PC-9 (cell line): ENCODE results near the gene MICAL3. TPM values are rescaled to one million over a fixed set of nuclear protein-coding genes. Genes with fewer than 3 reads are reported as not detected.

Source experiments
- BruUV-seq: library from RNA; stranded (reverse); fragments of 400-500 nt; replicated peaks from 2 replicates; lab custom pipeline; 2021; lab: Mats Ljungman, UMichigan
- CTCF ChIA-PET: fragments of 300-600 bp; sonication (Branson Sonifier 250); formaldehyde crosslinking; loops from one replicate; lab custom pipeline; 2022; ENCODE audit warnings: antibody characterized with exemption; lab: Charles Lee
- POLR2A ChIA-PET: fragments of 300-600 bp; sonication (Branson Sonifier 250); formaldehyde crosslinking; loops from one replicate; lab custom pipeline; 2022; ENCODE audit warnings: antibody characterized with exemption; ENCODE audit not compliant: unreplicated experiment; lab: Charles Lee
- DNase-seq, 2 experiments: peaks; one replicate each; pipeline versions ENCODE4 v3.0.0 to v3.0.0-alpha.2; 2015 to 2022; ENCODE audit warnings: mixed read lengths in 1 of 2
- H2AFZ ChIP-seq: fragments of 200-600 bp; sonication (generic); 2 replicates; pipeline ENCODE4 v1.8.1; 2017; ENCODE audit warnings: antibody characterized with exemption
- H3F3A ChIP-seq: fragments of 200-600 bp; sonication (generic); 2 replicates; pipeline ENCODE4 v1.8.1; 2017; ENCODE audit warnings: antibody characterized with exemption, mild to moderate bottlenecking, low read depth; ENCODE audit not compliant: insufficient read depth
- H3K27ac ChIP-seq: fragments of 200-600 bp; sonication (generic); 2 replicates; pipeline ENCODE4 v1.6.1; 2016; ENCODE audit warnings: mixed run types
- H3K27me3 ChIP-seq: fragments of 200-600 bp; sonication (generic); 2 replicates; pipeline ENCODE4 v1.6.1; 2016; ENCODE audit warnings: low read depth, mixed run types; ENCODE audit not compliant: insufficient read depth
- H3K36me3 ChIP-seq: fragments of 200-600 bp; sonication (generic); 2 replicates; pipeline ENCODE4 v1.6.1; 2016; ENCODE audit warnings: low read depth, mixed run types
- H3K4me1 ChIP-seq: fragments of 200-600 bp; sonication (generic); replicated peaks from 2 replicates; pipeline ENCODE4 v1.6.1; 2016; ENCODE audit warnings: mixed run types; ENCODE audit not compliant: insufficient read depth
- H3K4me2 ChIP-seq: fragments of 200-600 bp; sonication (generic); 2 replicates; pipeline ENCODE4 v1.6.1; 2017; ENCODE audit warnings: mixed run types
- H3K4me3 ChIP-seq: fragments of 200-600 bp; sonication (generic); 2 replicates; pipeline ENCODE4 v1.6.1; 2016; ENCODE audit warnings: mixed run types
- H3K79me2 ChIP-seq: fragments of 200-600 bp; sonication (generic); 2 replicates; pipeline ENCODE4 v1.6.1; 2017; ENCODE audit warnings: low read depth, mixed run types
- H3K9me2 ChIP-seq: fragments of 200-600 bp; sonication (generic); 2 replicates; pipeline ENCODE4 v1.8.1; 2017; ENCODE audit warnings: mild to moderate bottlenecking; ENCODE audit not compliant: insufficient read depth
- H3K9me3 ChIP-seq: fragments of 200-600 bp; sonication (generic); 2 replicates; pipeline ENCODE4 v1.8.1; 2016; ENCODE audit warnings: low read depth; ENCODE audit not compliant: insufficient read depth
- H4K20me1 ChIP-seq: fragments of 200-600 bp; sonication (generic); 2 replicates; pipeline ENCODE4 v1.8.1; 2017; ENCODE audit not compliant: insufficient read depth
- CTCF ChIP-seq: fragments of 200-600 bp; sonication (generic); conservative IDR thresholded peaks from 2 replicates; pipeline ENCODE4 v1.6.1; 2017; ENCODE audit warnings: mixed run types, antibody characterized with exemption, mild to moderate bottlenecking, moderate library complexity
- EZH2 ChIP-seq: fragments of 200-600 bp; sonication (generic); IDR thresholded peaks from 2 replicates; pipeline ENCODE4 v1.8.0; 2017; ENCODE audit warnings: antibody characterized with exemption, low read depth
- intact Hi-C: fragments of 100-400 bp; cut with micrococcal nuclease; formaldehyde crosslinking; loops from one replicate; pipeline ENCODE4 v1.10.0; 2022; ENCODE audit not compliant: unreplicated experiment
- total RNA-seq: library from RNA; stranded (reverse); gene quantifications from 2 replicates; pipeline ENCODE4 v1.2.3, GENCODE V29; 2021

Gene MICAL3
- total RNA-seq, 1 experiment from 2014 or later, result 27.4 TPM

GRCh38 chr22:18070041-18070440 lies 45.7 kb upstream of the MICAL3 start:
- TF ChIP-seq EZH2 (no peak), CTCF (no peak)
- H3K27ac ChIP-seq, result no peak overlapping the region
- no peaks in the 10 kb centered on the region for H3K36me3 ChIP-seq
- intact Hi-C loops, result no loop called here
- ChIA-PET CTCF (interaction anchor here (0.6 kb wide), 1 partner anchor 261 kb away, joined by 3 read pairs; no protein-coding TSS in a partner anchor), POLR2A (interaction anchor here (0.6 kb wide), 2 partner anchors 110 to 1409 kb away, joined by 3 to 27 read pairs; partner anchors contain the start of gene CDC45)
- no peak overlapping the region for H2AFZ ChIP-seq
- BruUV-seq, result no TSS peak
- H4K20me1 ChIP-seq, result no peaks in the 10 kb centered on the region
- H3K9me2 ChIP-seq, result no peaks in the 10 kb centered on the region
- H3K9me3 ChIP-seq, result no peaks in the 10 kb centered on the region
- no peaks in the 10 kb centered on the region for H3K4me1 ChIP-seq
- no peaks in the 10 kb centered on the region for H3K79me2 ChIP-seq
- H3F3A ChIP-seq, result no peaks in the 10 kb centered on the region
- no peak for DNase-seq
- H3K4me2 ChIP-seq, result no peak overlapping the region
- H3K27me3 ChIP-seq, result no peaks in the 10 kb centered on the region
- H3K4me3 ChIP-seq, result no peak overlapping the region

GRCh38 chr22:18069041-18069440 lies 44.7 kb upstream of the MICAL3 start:
- no peak for DNase-seq
- H3K27ac ChIP-seq, result no peak overlapping the region
- intact Hi-C loops, result no loop called here
- no peaks in the 10 kb centered on the region for H3K36me3 ChIP-seq
- H3K27me3 ChIP-seq, result no peaks in the 10 kb centered on the region
- H3K4me2 ChIP-seq, result no peak overlapping the region
- H3K4me3 ChIP-seq, result no peak overlapping the region
- ChIA-PET POLR2A (no interaction called here), CTCF (interaction anchor here (1.4 kb wide), 1 partner anchor 10 kb away, joined by 5 read pairs; no protein-coding TSS in a partner anchor)
- no peaks in the 10 kb centered on the region for H4K20me1 ChIP-seq
- no peak overlapping the region for H2AFZ ChIP-seq
- H3K4me1 ChIP-seq, result no peaks in the 10 kb centered on the region
- no TSS peak for BruUV-seq
- no peaks in the 10 kb centered on the region for H3K79me2 ChIP-seq
- no peaks in the 10 kb centered on the region for H3K9me2 ChIP-seq
- H3F3A ChIP-seq, result no peaks in the 10 kb centered on the region
- H3K9me3 ChIP-seq, result no peaks in the 10 kb centered on the region
- TF ChIP-seq CTCF (no peak), EZH2 (no peak)

GRCh38 chr22:18068381-18068988 lies 44.1 kb upstream of the MICAL3 start:
- H2AFZ ChIP-seq, result no peak overlapping the region
- H3K9me2 ChIP-seq, result no peaks in the 10 kb centered on the region
- no peaks in the 10 kb centered on the region for H3K4me1 ChIP-seq
- H3K79me2 ChIP-seq, result no peaks in the 10 kb centered on the region
- TF ChIP-seq CTCF (no peak), EZH2 (no peak)
- CTCF ChIA-PET, result interaction anchor here (1.4 kb wide), 1 partner anchor 11 kb away, joined by 5 read pairs; no protein-coding TSS in a partner anchor
- no peak overlapping the region for H3K27ac ChIP-seq
- POLR2A ChIA-PET, result no interaction called here
- intact Hi-C loops, result no loop called here
- no peak overlapping the region for H3K4me2 ChIP-seq
- H3K27me3 ChIP-seq, result no peaks in the 10 kb centered on the region
- H3F3A ChIP-seq, result no peaks in the 10 kb centered on the region
- no peaks in the 10 kb centered on the region for H3K9me3 ChIP-seq
- no peaks in the 10 kb centered on the region for H3K36me3 ChIP-seq
- H3K4me3 ChIP-seq, result no peak overlapping the region
- BruUV-seq, result no TSS peak
- H4K20me1 ChIP-seq, result no peaks in the 10 kb centered on the region
- DNase-seq, result no peak
